GM18868 (cell line): ENCODE results near the gene AXIN1.

Experiments
- ATAC-seq: cut with Tn5 transposase; IDR thresholded peaks from one replicate; pipeline ENCODE4 v1.9.1; 2021; ENCODE audit warnings: mild to moderate bottlenecking, moderate library complexity; ENCODE audit not compliant: unreplicated experiment

The AXIN1 gene

GRCh38 chr16:243348-243747 is 109.2 kb downstream of the AXIN1 start:
- ATAC-seq, result no peak

- ATAC-seq, result no peak
Measured at GRCh38 chr16:242281-242680, 110.2 kb downstream of the AXIN1 start.

GRCh38 chr16:240559-240958 is 112.0 kb downstream of the AXIN1 start:
- ATAC-seq, result no peak

- ATAC-seq, result no peak
Measured at GRCh38 chr16:239948-240277, 112.6 kb downstream of the AXIN1 start.
